NCI-H2171 (cell line): ENCODE data around the gene RESP18.

Source experiments
- DNase-seq: peaks from one replicate; lab custom pipeline; 2025; lab: John Stamatoyannopoulos, UW

Gene RESP18

DNA sequence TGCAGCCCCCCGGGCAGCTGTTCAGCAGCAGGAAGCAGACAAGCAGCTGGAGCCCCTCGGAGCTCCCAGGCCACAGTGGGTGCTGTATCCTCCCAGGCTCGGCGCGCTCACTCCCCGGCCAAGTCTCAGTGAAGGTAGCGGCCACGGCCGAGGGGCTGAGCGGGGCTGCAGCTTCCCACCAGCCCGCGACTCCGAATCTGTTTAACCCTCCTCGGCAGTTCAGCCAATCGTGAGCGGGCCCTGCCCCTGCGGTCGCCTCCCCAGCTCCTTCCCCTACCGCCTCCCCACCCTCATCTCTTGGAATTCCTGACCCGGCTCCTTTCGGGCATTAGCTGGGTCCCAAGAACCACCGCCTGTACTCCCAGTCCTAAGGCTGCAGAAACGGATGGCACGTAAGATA is at the start of gene RESP18:
TSS of gene RESP18 (minus strand) at position 203 of the 400 bp plus-strand sequence.
- no peak for DNase-seq

- DNase-seq, result no peak
These were observed 48.9 kb upstream of the RESP18 start for GRCh38 chr2:219381448-219381847.

DNA sequence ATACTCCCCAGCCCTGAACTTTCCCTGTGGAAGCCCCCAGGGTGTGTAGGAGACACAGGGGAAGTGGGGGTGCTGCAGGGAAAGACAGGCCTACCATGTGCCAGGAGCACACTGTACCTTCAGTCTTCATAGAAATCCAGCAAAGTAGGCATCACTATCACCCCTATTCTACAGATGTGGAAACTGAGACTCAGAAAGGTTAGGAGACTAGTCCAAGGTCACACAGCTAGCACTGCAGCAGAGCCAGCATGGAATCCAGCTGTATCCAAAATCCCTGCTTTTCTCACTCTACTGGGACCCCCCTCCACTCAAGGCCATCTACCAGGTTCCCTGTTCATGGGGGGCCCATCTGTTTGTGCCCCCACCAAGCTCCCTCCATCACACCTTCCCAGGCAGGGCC is 48.4 kb upstream of the RESP18 start:
- DNase-seq, result no peak

DNA sequence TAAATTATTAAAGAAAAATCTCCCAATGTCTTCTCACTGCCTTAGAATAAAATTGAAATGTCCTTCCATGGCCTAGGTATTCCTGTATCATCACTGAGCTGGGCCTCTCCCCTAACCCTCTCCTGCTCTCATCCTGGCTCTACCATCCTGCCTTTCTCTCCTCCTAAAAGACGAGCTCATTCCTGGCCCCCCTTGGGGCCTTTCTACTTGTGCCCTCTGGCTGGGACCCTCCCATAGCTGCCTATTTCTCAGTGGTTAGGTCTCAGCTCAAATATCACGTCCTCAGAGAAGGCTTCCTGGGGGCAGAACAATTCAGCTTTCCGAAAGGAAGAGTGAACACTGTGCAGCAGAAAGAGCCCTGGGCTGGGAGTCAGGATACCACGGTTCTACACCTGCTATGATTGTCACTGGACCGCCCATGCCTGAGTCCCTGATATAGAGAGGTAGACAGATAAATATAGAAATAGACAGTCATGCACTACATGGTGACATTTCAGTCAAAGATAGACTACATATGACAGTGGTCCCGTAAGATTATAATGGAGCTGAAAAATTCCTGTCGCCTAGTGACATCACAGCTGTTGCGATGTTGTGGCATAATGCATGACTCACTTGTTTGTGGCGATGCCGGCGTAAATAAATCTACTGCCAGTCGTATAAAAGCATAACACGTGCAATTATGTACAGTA is 45.8 kb upstream of the RESP18 start:
- no peak for DNase-seq

GRCh38 chr2:219369447-219369861 is 36.9 kb upstream of the RESP18 start:
- no peak for DNase-seq

GRCh38 chr2:219368690-219369191 is 36.2 kb upstream of the RESP18 start:
- DNase-seq, result no peak

GRCh38 chr2:219362524-219363164 is 30.1 kb upstream of the RESP18 start:
- peak; percentile 88 for DNase-seq

DNA sequence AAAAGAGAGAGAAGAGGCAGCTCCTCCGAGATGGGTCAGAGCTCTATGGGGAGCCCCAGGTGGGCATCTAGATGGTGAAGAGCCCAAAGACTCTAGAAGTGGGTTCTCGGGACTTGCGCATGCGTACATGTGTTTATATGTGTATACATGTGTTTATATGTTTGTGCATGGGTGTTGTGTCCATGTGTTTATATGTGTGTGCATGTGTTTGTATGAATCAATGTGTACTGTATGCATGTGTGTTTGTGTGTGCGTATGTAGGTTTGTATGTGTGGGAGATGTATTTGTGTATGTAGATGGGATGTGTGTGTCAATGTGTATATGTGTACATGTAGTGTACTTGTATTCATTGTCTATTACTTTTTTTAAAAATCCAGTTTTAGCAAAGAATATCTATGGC is 29.5 kb upstream of the RESP18 start:
- no peak for DNase-seq

DNA sequence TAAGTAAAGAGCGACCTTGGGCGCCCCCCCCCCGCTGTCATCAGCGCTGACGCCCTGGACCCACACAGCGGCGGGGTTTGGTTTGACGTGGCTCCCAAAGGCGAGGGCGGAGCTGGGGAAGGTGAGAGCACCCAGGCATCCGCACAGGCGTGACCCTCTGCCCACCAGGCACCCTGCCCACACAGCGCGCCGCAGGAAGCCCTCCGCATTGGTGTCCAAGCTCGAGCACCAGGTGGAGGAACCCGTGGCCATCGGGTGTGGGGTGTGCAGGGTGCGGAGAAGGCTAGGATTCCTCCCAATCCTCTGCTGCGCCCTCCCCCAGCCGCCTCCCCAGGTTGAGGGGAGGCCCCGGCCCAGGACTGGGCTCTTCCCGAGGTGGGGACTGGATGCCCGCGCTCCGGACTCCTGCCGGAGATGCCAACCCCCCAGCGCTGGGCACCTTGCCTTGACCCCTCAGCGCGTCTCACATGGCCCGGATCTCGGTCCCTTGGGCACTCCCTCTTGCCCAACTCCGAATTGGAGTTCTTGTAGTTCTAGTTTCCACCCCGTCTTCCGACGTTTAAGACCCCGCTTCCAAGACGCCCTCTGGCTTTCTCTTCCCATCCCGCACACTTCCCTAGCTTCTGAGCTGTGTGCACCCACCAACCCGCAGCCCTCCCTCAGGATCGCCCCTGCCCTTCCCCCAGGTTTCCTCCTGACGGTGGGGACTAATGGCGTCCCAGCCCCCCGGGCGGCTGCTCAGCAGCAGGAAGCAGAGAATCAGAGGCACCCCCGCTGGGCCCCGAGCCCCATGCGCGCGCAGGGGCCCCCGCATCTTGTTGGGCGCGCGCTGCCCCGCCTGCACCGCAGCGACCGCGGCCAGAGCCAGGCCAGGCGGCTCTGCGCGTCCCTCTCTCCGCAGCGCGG is 25.9 kb upstream of the RESP18 start:
- no peak for DNase-seq

DNA sequence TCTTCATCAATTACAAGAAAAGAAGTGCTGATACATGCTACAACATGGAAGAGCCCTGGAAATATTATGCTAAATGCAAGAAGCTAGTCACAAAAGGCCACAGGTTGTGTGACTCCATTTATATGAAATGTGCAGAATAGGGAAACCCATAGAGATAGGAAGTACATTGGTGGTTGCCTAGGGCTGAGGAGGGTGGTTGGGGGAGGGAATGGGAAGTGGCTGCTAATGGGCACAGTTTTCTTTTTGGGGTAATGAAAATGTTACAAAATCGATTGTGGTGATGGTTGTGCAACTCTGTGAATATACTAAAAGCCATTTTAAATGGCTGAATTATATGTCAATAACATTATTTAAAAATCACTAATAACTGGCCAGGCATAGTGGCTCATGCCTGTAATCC is 24.3 kb upstream of the RESP18 start:
- DNase-seq, result no peak

GRCh38 chr2:219354582-219354981 is 22.0 kb upstream of the RESP18 start:
- DNase-seq, result no peak

DNA sequence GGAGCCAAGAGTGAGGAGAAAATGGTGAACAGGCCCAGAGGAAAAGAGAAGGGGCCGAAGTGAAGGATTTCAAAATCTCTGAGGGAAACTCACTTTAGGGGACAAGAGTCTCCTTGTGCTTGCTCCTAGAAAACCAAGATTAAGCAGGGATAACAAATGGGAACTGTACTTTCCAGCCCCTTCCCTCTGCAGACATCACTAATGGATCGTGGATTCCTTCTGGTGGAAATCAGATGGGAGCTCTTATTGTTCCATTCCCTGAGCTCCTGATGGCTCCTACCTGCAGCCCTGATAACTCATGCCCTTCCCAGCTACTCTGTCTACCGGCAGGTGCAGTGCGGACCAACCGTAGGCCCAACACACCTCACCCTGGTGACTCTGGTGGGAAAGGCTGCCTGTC is 20.6 kb upstream of the RESP18 start:
- DNase-seq, result no peak

- DNase-seq, result no peak
These were observed 20.0 kb upstream of the RESP18 start for GRCh38 chr2:219352448-219353023.

DNA sequence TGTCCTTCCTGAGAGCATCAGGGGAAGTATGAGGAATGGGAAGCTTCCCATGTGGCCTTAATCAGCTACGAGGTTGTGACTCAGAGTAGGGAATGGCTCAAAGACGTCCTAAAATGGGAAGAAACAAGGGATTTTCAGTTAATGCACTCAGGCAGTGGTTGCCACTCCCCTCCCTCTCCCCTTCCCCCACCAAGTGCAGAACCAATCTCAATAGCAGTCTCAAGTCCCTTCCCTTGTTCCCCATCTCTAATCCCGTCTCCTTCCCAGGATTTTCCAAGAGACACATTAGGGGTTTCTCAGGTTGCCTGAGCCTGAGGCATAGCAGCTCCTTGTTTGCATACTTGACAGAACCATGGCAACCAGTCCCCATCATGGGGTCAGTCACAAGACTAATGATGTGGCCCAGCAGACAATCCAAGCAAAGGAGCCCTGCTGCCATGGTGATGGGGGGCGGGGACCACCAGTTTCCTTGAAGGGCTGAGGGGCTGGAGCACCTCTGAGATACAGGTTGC is 18.2 kb upstream of the RESP18 start:
- no peak for DNase-seq

GRCh38 chr2:219350215-219350614 is 17.7 kb upstream of the RESP18 start:
- no peak for DNase-seq

GRCh38 chr2:219344751-219345430 is 12.3 kb upstream of the RESP18 start:
- peak; percentile 48 for DNase-seq

DNA sequence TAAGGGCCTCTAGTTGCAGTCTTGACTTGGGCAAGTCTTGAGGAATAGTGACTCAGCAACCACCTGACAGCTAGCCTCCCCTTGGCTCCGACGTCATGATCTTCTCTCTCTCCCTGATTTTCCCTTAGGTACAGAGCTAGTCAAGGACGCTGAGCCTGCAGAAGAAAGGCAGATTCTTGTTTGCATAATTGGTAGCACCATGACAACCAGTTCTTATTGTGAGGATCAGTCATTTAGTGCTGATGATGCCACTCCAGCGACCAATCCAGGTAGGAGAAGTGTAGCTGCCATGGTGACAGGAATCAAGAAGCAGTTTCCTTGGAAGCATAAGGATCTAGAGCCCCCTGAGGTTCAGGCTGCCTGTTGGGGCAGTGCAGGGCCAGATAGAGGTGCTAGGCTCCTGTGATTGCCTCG is 2.8 kb upstream of the RESP18 start:
- DNase-seq, result no peak

GRCh38 chr2:219334076-219334475 is 1.5 kb upstream of the RESP18 start:
- DNase-seq, result no peak

GRCh38 chr2:219331560-219332213 is 857 bp downstream of the RESP18 start:
- no peak for DNase-seq

- DNase-seq, result peak; percentile 71
These were observed 4.8 kb downstream of the RESP18 start for GRCh38 chr2:219327719-219328118.
